Smooth muscle cell (in vitro differentiated cells): ENCODE data around the gene TMEM51. TPM values are rescaled to one million over a fixed set of nuclear protein-coding genes. Genes with fewer than 3 reads are reported as not detected.

Experiments used
- DNase-seq: peaks from one replicate; lab custom pipeline; 2025; ENCODE audit not compliant: unreplicated experiment; lab: John Stamatoyannopoulos, UW
- H2AFZ ChIP-seq: fragments of 200-600 bp; sonication (generic); 2 replicates; pipeline ENCODE4 v1.6.0; 2016; ENCODE audit warnings: antibody characterized with exemption, low read depth, mild to moderate bottlenecking
- H3F3A ChIP-seq: fragments of 200-600 bp; sonication (generic); 2 replicates; pipeline ENCODE4 v1.6.0; 2017; ENCODE audit warnings: antibody characterized with exemption, low read depth
- H3K27ac ChIP-seq: fragments of 200-600 bp; sonication (generic); 2 replicates; pipeline ENCODE4 v1.5.1; 2016; ENCODE audit warnings: low read depth, mild to moderate bottlenecking
- H3K27me3 ChIP-seq: fragments of 200-600 bp; sonication (generic); 2 replicates; pipeline ENCODE4 v1.6.1; 2016; ENCODE audit warnings: low read depth, mild to moderate bottlenecking
- H3K36me3 ChIP-seq: fragments of 200-600 bp; sonication (generic); 2 replicates; pipeline ENCODE4 v1.5.1; 2016; ENCODE audit warnings: low read depth
- H3K4me1 ChIP-seq: fragments of 200-600 bp; sonication (generic); 2 replicates; pipeline ENCODE4 v1.5.1; 2016; ENCODE audit warnings: low read depth
- H3K4me2 ChIP-seq: fragments of 200-600 bp; sonication (generic); 2 replicates; pipeline ENCODE4 v1.6.0; 2016; ENCODE audit warnings: mild to moderate bottlenecking
- H3K4me3 ChIP-seq: fragments of 200-600 bp; sonication (generic); 2 replicates; pipeline ENCODE4 v1.5.1; 2016; ENCODE audit warnings: mild to moderate bottlenecking
- H3K79me2 ChIP-seq: fragments of 200-600 bp; sonication (generic); 2 replicates; pipeline ENCODE4 v1.6.0; 2016; ENCODE audit warnings: low read depth, mild to moderate bottlenecking
- H3K9ac ChIP-seq: fragments of 200-600 bp; sonication (generic); 2 replicates; pipeline ENCODE4 v1.6.0; 2016; ENCODE audit warnings: low read depth
- H3K9me3 ChIP-seq: fragments of 200-600 bp; sonication (generic); replicated peaks from 2 replicates; pipeline ENCODE4 v1.5.1; 2016; ENCODE audit warnings: low read depth
- H4K20me1 ChIP-seq: fragments of 200-600 bp; sonication (generic); 2 replicates; pipeline ENCODE4 v1.6.0; 2016; ENCODE audit warnings: low read depth
- WGBS: methylation state at CpG from one replicate; pipeline ENCODE4 v1.1.7; 2016; ENCODE audit warnings: low lambda C conversion rate; 5-methylcytosine and 5-hydroxymethylcytosine counted together
- polyA plus RNA-seq: library from polyadenylated mRNA; unstranded; fragments of >200 nt; fragmentation: Nextera tagmentation; extraction: Ambion mirVana; gene quantifications from 2 replicates; pipeline ENCODE4 v1.2.1, GENCODE V29; 2016
- total RNA-seq: library from RNA; depleted of rRNA; stranded (reverse); fragments of >200 nt; gene quantifications from 2 replicates; pipeline ENCODE4 v1.2.3, GENCODE V29; 2014
- TF ChIP-seq, protein P1 (sequence below): fragments of 200-600 bp; sonication (generic); IDR thresholded peaks from 2 replicates; pipeline ENCODE4 v1.5.1; 2017; ENCODE audit warnings: borderline replicate concordance, mild to moderate bottlenecking, antibody characterized with exemption; ENCODE audit not compliant: insufficient read depth, poor library complexity, severe bottlenecking

TMEM51 gene
- total and polyA plus RNA-seq, 2 experiments from 2014 or later = 9.8 to 10.4 TPM

DNA sequence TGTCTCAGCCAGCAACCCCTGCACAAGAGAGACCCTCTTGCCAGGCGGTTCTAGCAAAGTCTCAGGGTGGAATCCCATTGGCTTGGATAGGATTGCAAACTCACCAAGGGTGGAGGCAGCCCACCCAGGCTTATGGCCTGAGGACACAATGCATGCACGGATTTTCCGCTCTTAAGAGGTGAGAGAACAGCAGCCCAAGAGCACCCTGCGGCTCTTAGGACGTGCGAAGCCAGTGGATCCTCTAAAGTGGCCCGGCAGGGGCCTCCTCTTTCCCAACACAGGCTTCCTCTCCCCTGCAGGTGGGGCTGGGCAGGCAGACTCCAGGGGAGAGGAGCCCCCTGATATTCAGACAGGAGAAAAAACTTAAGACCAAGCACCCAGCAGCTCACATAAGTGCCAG is 31.2 kb upstream of the TMEM51 start:
- no peaks in the 10 kb centered on the region for H3K79me2 ChIP-seq
- no peaks in the 10 kb centered on the region for H3K27me3 ChIP-seq
- no peaks in the 10 kb centered on the region for H4K20me1 ChIP-seq
- H3K4me1 ChIP-seq = no peaks in the 10 kb centered on the region
- no peak overlapping the region for H3K4me2 ChIP-seq
- 80% methylated on average over 7 of the region's 7 CpGs for WGBS
- H2AFZ ChIP-seq = no peak overlapping the region
- DNase-seq = no peak
- TF ChIP-seq, protein P1, sequence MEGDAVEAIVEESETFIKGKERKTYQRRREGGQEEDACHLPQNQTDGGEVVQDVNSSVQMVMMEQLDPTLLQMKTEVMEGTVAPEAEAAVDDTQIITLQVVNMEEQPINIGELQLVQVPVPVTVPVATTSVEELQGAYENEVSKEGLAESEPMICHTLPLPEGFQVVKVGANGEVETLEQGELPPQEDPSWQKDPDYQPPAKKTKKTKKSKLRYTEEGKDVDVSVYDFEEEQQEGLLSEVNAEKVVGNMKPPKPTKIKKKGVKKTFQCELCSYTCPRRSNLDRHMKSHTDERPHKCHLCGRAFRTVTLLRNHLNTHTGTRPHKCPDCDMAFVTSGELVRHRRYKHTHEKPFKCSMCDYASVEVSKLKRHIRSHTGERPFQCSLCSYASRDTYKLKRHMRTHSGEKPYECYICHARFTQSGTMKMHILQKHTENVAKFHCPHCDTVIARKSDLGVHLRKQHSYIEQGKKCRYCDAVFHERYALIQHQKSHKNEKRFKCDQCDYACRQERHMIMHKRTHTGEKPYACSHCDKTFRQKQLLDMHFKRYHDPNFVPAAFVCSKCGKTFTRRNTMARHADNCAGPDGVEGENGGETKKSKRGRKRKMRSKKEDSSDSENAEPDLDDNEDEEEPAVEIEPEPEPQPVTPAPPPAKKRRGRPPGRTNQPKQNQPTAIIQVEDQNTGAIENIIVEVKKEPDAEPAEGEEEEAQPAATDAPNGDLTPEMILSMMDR = no peak
- H3K9me3 ChIP-seq = no peaks in the 10 kb centered on the region
- no peak overlapping the region for H3K27ac ChIP-seq
- H3K36me3 ChIP-seq = no peaks in the 10 kb centered on the region
- no peak overlapping the region for H3K9ac ChIP-seq
- H3K4me3 ChIP-seq = no peak overlapping the region
- no peaks in the 10 kb centered on the region for H3F3A ChIP-seq

DNA sequence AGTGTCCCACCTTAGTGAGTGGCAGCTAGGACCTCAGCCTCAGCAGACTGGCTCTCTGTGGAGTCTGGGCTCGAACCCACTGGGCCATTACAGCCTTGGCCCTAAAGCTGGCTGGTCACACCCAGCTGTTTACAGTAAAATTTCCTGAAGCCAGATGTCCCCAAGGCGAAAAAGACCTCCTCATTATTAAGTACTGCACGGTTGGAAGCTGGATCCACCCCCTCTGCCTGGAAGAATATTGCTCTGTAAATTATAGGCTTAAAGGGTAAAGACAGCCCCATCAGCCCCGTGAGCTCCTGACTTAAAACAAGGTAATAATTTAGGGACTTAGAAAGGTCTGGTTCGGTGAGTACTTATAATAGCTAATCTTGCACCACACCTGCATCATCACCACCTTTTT is 30.3 kb upstream of the TMEM51 start:
- Histone ChIP-seq H3K9me3 (no peaks in the 10 kb centered on the region), H3K36me3 (no peaks in the 10 kb centered on the region), H3K79me2 (no peaks in the 10 kb centered on the region), H3K4me1 (no peaks in the 10 kb centered on the region), H3F3A (no peaks in the 10 kb centered on the region), H4K20me1 (no peaks in the 10 kb centered on the region), H3K27ac (no peak overlapping the region), H3K9ac (no peak overlapping the region), H3K4me2 (no peak overlapping the region), H3K4me3 (no peak overlapping the region), H3K27me3 (no peaks in the 10 kb centered on the region), H2AFZ (no peak overlapping the region)
- TF ChIP-seq, protein P1 = no peak
- DNase-seq = no peak
- WGBS = 63% methylated on average over 5 of the region's 5 CpGs

DNA sequence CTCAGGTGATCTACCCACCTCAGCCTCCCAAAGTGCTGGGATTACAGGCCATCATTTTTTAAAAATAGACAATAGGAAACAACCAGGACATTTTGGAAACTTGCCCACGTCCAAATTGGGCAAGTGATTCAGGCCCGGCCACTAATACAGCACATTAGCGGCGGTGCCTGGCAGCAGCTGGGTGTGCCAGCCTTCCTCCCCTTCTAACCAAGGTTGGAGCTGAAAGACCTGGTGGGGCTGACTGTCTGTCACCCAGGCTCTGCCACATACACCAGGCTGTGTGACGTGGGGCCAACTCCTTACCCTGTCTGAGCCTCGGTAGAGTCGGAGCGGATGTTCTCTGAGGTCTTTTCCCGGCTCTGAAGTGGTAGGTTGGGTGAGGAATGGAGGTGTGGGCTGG is 29.6 kb upstream of the TMEM51 start:
- H4K20me1 ChIP-seq = no peaks in the 10 kb centered on the region
- H3K4me2 ChIP-seq = no peak overlapping the region
- no peaks in the 10 kb centered on the region for H3K9me3 ChIP-seq
- H3K4me1 ChIP-seq = no peaks in the 10 kb centered on the region
- WGBS = 94% methylated on average over 9 of the region's 9 CpGs
- H3F3A ChIP-seq = no peaks in the 10 kb centered on the region
- no peaks in the 10 kb centered on the region for H3K36me3 ChIP-seq
- H3K9ac ChIP-seq = no peak overlapping the region
- no peaks in the 10 kb centered on the region for H3K79me2 ChIP-seq
- no peak overlapping the region for H3K27ac ChIP-seq
- no peaks in the 10 kb centered on the region for H3K27me3 ChIP-seq
- H2AFZ ChIP-seq = no peak overlapping the region
- TF ChIP-seq, protein P1 = no peak
- no peak overlapping the region for H3K4me3 ChIP-seq
- DNase-seq = no peak

DNA sequence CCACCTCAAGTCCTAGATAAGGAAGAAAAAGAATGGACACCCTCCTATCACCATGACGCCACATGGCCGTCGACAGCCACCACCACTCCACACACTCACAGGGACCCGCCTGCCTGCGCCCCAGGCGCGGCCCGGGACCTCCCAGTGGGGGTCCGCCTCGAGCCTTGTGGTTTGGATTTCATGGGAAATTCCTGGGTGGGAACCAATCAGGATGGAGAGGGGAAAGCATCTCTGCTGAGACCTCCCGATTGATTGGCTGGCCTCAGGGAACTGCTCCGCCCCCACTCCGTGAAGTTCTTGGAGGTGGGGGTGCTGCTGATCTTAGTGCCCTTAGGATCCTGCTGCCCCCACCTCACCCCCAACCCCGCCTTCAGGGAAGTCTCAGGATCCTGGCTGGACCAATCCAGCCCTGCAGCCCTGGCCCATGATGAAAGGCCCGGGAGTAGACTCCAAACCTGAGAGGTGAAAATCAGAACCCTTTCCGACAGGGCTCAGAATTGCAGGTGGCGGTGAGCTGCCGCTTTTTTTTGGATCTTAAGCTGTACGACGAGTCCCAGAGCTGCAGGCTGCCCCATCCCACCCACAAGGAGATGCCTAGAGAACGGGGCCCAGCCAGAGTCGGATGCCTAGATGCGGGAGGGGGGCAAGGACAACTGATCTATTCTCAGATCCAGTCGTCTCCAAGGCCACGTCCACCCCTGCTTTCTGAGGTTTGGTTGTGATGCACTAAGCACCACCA is 29.0 kb upstream of the TMEM51 start:
- Histone ChIP-seq H3K4me1 (no peaks in the 10 kb centered on the region), H3K79me2 (no peaks in the 10 kb centered on the region), H3K27ac (no peak overlapping the region), H3K4me3 (no peak overlapping the region), H4K20me1 (no peaks in the 10 kb centered on the region), H3K9ac (no peak overlapping the region), H3K9me3 (no peaks in the 10 kb centered on the region), H2AFZ (no peak overlapping the region), H3F3A (no peaks in the 10 kb centered on the region), H3K4me2 (no peak overlapping the region), H3K27me3 (no peaks in the 10 kb centered on the region), H3K36me3 (no peaks in the 10 kb centered on the region)
- TF ChIP-seq, protein P1 = no peak
- DNase-seq = no peak
- 95% methylated on average over 25 of the region's 25 CpGs for WGBS
